Inferior parietal cortex (tissue), 1 donor: ENCODE measurements around the gene EFNA2.

Experiments
- DNase-seq: peaks from one replicate; pipeline ENCODE4 v3.0.0-alpha.2; 2016; ENCODE audit errors: extremely low spot score

The EFNA2 gene

GRCh38 chr19:1284293-1284978 is 1.2 kb upstream of the EFNA2 start:
- no peak for DNase-seq

- no peak for DNase-seq
Observed at GRCh38 chr19:1284979-1285736, 515 bp upstream of the EFNA2 start.

GRCh38 chr19:1286487-1287353 is 1.0 kb downstream of the EFNA2 start:
- no peak for DNase-seq

- DNase-seq: no peak
Observed at GRCh38 chr19:1287354-1288225, 1.9 kb downstream of the EFNA2 start.

- no peak for DNase-seq
Observed at GRCh38 chr19:1288226-1288612, 2.5 kb downstream of the EFNA2 start.

- DNase-seq: no peak
Observed at GRCh38 chr19:1288833-1289685, 3.4 kb downstream of the EFNA2 start.

- DNase-seq: no peak
Observed at GRCh38 chr19:1289686-1290025, 4.0 kb downstream of the EFNA2 start.

- DNase-seq: no peak
Observed at GRCh38 chr19:1290196-1290702, 4.6 kb downstream of the EFNA2 start.

GRCh38 chr19:1290703-1291651 is 5.3 kb downstream of the EFNA2 start:
- DNase-seq: no peak

GRCh38 chr19:1291761-1292418 is 6.2 kb downstream of the EFNA2 start:
- DNase-seq: no peak

GRCh38 chr19:1292419-1293151 is 6.9 kb downstream of the EFNA2 start:
- DNase-seq: no peak

- no peak for DNase-seq
Observed at GRCh38 chr19:1293782-1294604, 8.3 kb downstream of the EFNA2 start.

- DNase-seq: no peak
Observed at GRCh38 chr19:1294688-1295087, 9.0 kb downstream of the EFNA2 start.

- DNase-seq: no peak
Observed at GRCh38 chr19:1295169-1296012, 9.7 kb downstream of the EFNA2 start.

- DNase-seq: no peak
Observed at GRCh38 chr19:1296078-1296477, 10.4 kb downstream of the EFNA2 start.

GRCh38 chr19:1296575-1297271 is 11.1 kb downstream of the EFNA2 start:
- DNase-seq: no peak
